ENCODE measurements around the gene CRBN.

CRBN gene

DNA sequence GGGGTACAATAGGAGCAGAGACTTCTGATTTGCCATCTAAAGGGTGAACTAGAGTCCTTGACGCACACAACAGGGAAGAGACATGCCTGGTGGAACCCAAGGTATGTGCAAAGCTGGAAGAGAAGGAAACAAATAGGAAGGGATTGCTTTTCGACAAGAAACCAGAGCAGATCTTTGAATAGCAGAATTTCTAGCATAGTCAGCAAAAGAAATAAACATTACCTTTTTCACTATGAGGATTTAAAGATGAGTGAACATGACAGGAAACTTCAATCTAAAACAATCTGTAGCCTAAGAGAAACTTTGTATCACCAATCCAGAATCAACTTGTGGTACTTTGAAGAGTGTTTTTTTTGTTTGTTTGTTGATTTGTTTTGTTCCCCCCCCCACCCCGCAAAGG lies 74.2 kb downstream of the CRBN start:
- H3K4me3 ChIP-seq (ENCODE audit: low read depth, low read length): no peak overlapping the region
- H3K4me1 ChIP-seq: no peaks in the 10 kb centered on the region
- TF ChIP-seq, protein P1, sequence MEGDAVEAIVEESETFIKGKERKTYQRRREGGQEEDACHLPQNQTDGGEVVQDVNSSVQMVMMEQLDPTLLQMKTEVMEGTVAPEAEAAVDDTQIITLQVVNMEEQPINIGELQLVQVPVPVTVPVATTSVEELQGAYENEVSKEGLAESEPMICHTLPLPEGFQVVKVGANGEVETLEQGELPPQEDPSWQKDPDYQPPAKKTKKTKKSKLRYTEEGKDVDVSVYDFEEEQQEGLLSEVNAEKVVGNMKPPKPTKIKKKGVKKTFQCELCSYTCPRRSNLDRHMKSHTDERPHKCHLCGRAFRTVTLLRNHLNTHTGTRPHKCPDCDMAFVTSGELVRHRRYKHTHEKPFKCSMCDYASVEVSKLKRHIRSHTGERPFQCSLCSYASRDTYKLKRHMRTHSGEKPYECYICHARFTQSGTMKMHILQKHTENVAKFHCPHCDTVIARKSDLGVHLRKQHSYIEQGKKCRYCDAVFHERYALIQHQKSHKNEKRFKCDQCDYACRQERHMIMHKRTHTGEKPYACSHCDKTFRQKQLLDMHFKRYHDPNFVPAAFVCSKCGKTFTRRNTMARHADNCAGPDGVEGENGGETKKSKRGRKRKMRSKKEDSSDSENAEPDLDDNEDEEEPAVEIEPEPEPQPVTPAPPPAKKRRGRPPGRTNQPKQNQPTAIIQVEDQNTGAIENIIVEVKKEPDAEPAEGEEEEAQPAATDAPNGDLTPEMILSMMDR (IDR thresholded peaks at IDR 0.05; ENCODE audit: low read depth, low read length): no peak
- no peaks in the 10 kb centered on the region for H3K36me3 ChIP-seq
- no peaks in the 10 kb centered on the region for H3K27me3 ChIP-seq
- DNase-seq: no peak
- H3K9me3 ChIP-seq: no peaks in the 10 kb centered on the region

DNA sequence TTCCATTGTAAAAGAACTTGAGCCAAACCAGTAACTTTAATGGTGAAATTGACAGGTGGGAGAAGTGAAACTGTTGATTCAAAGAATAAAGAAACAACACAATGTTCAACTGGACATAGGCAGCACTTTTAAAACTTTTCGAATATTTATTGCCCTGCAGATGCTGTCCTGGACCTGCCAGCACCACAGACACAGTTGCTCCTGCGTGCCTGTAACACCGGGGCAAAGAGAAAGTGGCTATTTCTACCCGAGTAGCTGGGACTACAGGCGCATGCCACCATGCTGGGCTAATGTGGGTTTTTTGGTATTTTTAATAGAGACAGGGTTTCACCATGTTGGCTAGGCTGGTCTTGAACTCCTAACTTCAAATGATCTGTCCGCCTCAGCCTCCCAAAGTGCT lies 76.7 kb downstream of the CRBN start:
- Histone ChIP-seq H3K4me3 (ENCODE audit: low read depth, low read length) (no peak overlapping the region), H3K27me3 (no peaks in the 10 kb centered on the region), H3K36me3 (no peaks in the 10 kb centered on the region), H3K4me1 (no peaks in the 10 kb centered on the region), H3K9me3 (no peaks in the 10 kb centered on the region)
- TF ChIP-seq, protein P1 (IDR thresholded peaks at IDR 0.05; ENCODE audit: low read depth, low read length): no peak
- DNase-seq: no peak

DNA sequence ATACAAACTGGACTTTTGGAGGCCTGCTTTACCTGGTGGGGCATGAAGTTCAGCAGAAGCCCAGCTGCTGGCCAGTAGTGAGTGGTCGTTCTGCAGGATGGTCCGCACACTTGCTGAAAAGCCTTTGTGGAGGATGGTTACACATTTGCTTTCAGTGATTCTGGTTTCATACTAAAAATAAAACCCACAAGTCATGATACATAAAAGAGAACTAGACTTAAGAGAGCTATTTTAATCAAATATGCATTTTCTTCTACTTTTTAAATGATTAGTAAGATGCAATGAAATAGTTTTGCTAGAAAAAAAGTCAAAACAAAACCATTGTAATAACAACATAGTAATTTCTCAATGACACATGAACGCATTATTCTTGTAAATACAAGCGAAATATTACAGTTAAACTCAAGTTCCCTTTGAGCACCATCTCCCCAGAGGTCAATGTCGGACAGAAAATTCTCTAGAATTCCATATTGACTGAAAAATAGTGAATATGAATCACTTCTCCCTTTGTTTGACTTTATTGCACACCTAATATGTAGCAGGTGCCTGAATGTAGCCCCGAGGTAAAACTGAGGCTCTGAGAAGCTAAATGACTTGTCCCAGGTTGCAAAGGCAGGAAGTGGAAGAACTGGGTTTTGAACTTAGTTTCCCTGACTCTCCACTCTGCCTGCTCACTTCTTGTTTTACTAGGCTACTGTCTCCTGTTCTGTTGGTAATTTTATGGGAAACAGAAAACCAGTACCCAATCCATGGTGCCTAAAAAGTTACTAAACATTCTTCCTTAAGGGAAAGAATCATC lies 77.6 kb downstream of the CRBN start:
- Histone ChIP-seq H3K9me3 (no peaks in the 10 kb centered on the region), H3K4me3 (ENCODE audit: low read depth, low read length) (no peak overlapping the region), H3K4me1 (no peaks in the 10 kb centered on the region), H3K36me3 (no peaks in the 10 kb centered on the region), H3K27me3 (no peaks in the 10 kb centered on the region)
- TF ChIP-seq, protein P1 (IDR thresholded peaks at IDR 0.05; ENCODE audit: low read depth, low read length): no peak
- DNase-seq: no peak
